Measurements from ENCODE around the gene ETV6.
A peak's percentile ranks its signal among the peaks of the same experiment; 100 is the strongest.

ETV6 gene

DNA sequence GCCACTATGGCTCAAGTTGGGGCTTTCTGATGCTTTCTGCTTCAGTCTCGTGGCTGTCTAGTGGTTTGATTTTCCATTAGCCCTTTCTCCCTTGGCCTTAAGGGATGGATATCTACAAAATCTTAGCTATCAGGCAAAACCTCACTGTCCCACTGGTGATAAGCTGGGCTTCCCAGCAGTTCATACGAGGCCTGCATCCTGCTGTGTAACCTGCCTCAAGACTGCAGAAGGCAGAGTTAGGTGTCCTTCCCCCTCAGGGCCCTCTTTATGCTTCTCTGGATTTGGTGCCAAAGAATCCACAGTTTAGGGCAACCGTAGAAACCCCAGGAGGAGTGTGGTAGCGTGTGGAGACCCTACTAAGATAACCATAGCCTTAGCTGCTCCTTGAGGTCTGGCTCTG, 38.9 kb downstream of the ETV6 start:
- no peak overlapping the region for H3K27ac Mint-ChIP-seq
- H3K4me1 Mint-ChIP-seq (ENCODE audit: low read depth) = peaks cover 29% of the 10 kb centered on the region
- no peak overlapping the region for H3K4me3 Mint-ChIP-seq
- no peaks in the 10 kb centered on the region for H3K27me3 Mint-ChIP-seq
- no peaks in the 10 kb centered on the region for H3K36me3 Mint-ChIP-seq (ENCODE audit: low read depth)
- no peaks in the 10 kb centered on the region for H3K9me3 Mint-ChIP-seq

- H3K36me3 Mint-ChIP-seq (ENCODE audit: low read depth) = peaks cover 3% of the 10 kb centered on the region
- peaks cover 24% of the 10 kb centered on the region for H3K4me1 Mint-ChIP-seq (ENCODE audit: low read depth)
Measured at GRCh38 chr12:11688831-11689230, 39.4 kb downstream of the ETV6 start.

GRCh38 chr12:11689591-11690186, 40.2 kb downstream of the ETV6 start:
- Mint-ChIP-seq H3K27ac (no peak overlapping the region), H3K27me3 (no peaks in the 10 kb centered on the region), H3K9me3 (no peaks in the 10 kb centered on the region), H3K36me3 (ENCODE audit: low read depth) (peaks cover 6% of the 10 kb centered on the region), H3K4me1 (ENCODE audit: low read depth) (peaks cover 22% of the 10 kb centered on the region), H3K4me3 (no peak overlapping the region)

More at GRCh38 chr12:11688831-11689230, 39.4 kb downstream of the ETV6 start:
- no peaks in the 10 kb centered on the region for H3K9me3 Mint-ChIP-seq
- no peak overlapping the region for H3K27ac Mint-ChIP-seq
- no peaks in the 10 kb centered on the region for H3K27me3 Mint-ChIP-seq
- H3K4me3 Mint-ChIP-seq = no peak overlapping the region

- H3K27me3 Mint-ChIP-seq = no peaks in the 10 kb centered on the region
- H3K27ac Mint-ChIP-seq = no peak overlapping the region
- peaks cover 18% of the 10 kb centered on the region for H3K36me3 Mint-ChIP-seq (ENCODE audit: low read depth)
- no peaks in the 10 kb centered on the region for H3K9me3 Mint-ChIP-seq
- H3K4me1 Mint-ChIP-seq (ENCODE audit: low read depth) = peaks cover 20% of the 10 kb centered on the region
- no peak overlapping the region for H3K4me3 Mint-ChIP-seq
Measured at GRCh38 chr12:11693067-11693466, 43.6 kb downstream of the ETV6 start.

GRCh38 chr12:11693601-11694000, 44.1 kb downstream of the ETV6 start:
- no peak overlapping the region for H3K4me3 Mint-ChIP-seq
- H3K27ac Mint-ChIP-seq = no peak overlapping the region
- H3K27me3 Mint-ChIP-seq = no peaks in the 10 kb centered on the region
- no peaks in the 10 kb centered on the region for H3K9me3 Mint-ChIP-seq
- H3K36me3 Mint-ChIP-seq (ENCODE audit: low read depth) = peaks cover 22% of the 10 kb centered on the region
- H3K4me1 Mint-ChIP-seq (ENCODE audit: low read depth) = peaks cover 25% of the 10 kb centered on the region

- no peak overlapping the region for H3K27ac Mint-ChIP-seq
- H3K4me1 Mint-ChIP-seq (ENCODE audit: low read depth) = peaks cover 23% of the 10 kb centered on the region
- H3K36me3 Mint-ChIP-seq (ENCODE audit: low read depth) = peaks cover 22% of the 10 kb centered on the region
Measured at GRCh38 chr12:11694528-11694927, 45.1 kb downstream of the ETV6 start.

DNA sequence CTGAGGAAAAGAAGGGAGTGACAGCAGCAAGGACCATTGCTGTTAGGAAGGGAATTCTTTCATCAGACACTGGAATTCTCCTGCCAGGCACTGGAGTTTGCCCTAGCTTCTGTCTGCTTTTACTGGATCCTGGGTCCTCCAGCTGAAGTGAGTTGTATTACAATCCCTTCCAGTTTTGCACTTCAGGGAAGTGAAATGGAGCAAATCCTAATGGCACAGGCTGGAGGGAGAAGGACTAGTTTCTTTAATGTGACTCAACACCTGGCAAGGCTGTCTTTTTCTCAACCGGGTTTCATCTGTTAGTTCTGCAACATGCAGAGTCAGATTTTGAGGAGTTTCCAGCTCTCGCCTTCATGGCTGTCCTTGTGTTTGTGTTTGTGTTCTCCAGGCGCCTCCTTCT, 45.8 kb downstream of the ETV6 start:
- Mint-ChIP-seq H3K27me3 (no peaks in the 10 kb centered on the region), H3K27ac (no peak overlapping the region), H3K36me3 (ENCODE audit: low read depth) (peaks cover 22% of the 10 kb centered on the region), H3K9me3 (no peaks in the 10 kb centered on the region), H3K4me1 (ENCODE audit: low read depth) (peaks cover 18% of the 10 kb centered on the region), H3K4me3 (no peak overlapping the region)

More at GRCh38 chr12:11694528-11694927, 45.1 kb downstream of the ETV6 start:
- Mint-ChIP-seq H3K4me3 (no peak overlapping the region), H3K9me3 (no peaks in the 10 kb centered on the region), H3K27me3 (no peaks in the 10 kb centered on the region)

DNA sequence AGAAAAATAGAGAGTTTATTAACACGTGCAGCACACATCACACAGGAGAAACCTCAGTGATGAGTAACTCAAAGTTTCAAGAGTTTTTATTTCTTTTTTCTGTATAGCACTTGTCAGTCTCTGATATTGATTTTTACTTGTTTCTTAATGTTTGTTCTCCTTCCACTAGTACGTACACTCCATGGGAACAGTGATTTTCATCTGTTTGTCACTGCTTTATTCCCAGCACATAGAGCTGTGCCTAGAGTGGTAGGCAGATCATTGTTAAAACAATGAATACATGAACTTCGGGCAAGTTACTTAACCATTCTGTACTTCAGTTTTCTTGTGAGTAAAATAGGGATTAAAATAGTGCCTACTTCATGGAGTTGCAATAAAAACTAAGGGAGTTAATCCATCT, 46.6 kb downstream of the ETV6 start:
- no peak overlapping the region for H3K27ac Mint-ChIP-seq
- H3K27me3 Mint-ChIP-seq = no peaks in the 10 kb centered on the region
- no peak overlapping the region for H3K4me3 Mint-ChIP-seq
- H3K9me3 Mint-ChIP-seq = no peaks in the 10 kb centered on the region
- peaks cover 18% of the 10 kb centered on the region for H3K4me1 Mint-ChIP-seq (ENCODE audit: low read depth)
- peaks cover 22% of the 10 kb centered on the region for H3K36me3 Mint-ChIP-seq (ENCODE audit: low read depth)

GRCh38 chr12:11697131-11697530, 47.7 kb downstream of the ETV6 start:
- peaks cover 24% of the 10 kb centered on the region for H3K4me1 Mint-ChIP-seq (ENCODE audit: low read depth)
- H3K36me3 Mint-ChIP-seq (ENCODE audit: low read depth) = peaks cover 22% of the 10 kb centered on the region
- no peak overlapping the region for H3K27ac Mint-ChIP-seq
- H3K27me3 Mint-ChIP-seq = no peaks in the 10 kb centered on the region
- no peaks in the 10 kb centered on the region for H3K9me3 Mint-ChIP-seq
- H3K4me3 Mint-ChIP-seq = no peak overlapping the region

- Mint-ChIP-seq H3K27ac (no peak overlapping the region), H3K9me3 (no peaks in the 10 kb centered on the region), H3K27me3 (no peaks in the 10 kb centered on the region), H3K4me1 (ENCODE audit: low read depth) (peaks cover 31% of the 10 kb centered on the region), H3K36me3 (ENCODE audit: low read depth) (peaks cover 22% of the 10 kb centered on the region), H3K4me3 (no peak overlapping the region)
Measured at GRCh38 chr12:11697670-11698387, 48.4 kb downstream of the ETV6 start.

GRCh38 chr12:11698729-11699128, 49.3 kb downstream of the ETV6 start:
- H3K27me3 Mint-ChIP-seq = no peaks in the 10 kb centered on the region
- no peaks in the 10 kb centered on the region for H3K9me3 Mint-ChIP-seq
- H3K4me3 Mint-ChIP-seq = no peak overlapping the region
- H3K27ac Mint-ChIP-seq = no peak overlapping the region
- H3K36me3 Mint-ChIP-seq (ENCODE audit: low read depth) = peaks cover 25% of the 10 kb centered on the region
- peaks cover 39% of the 10 kb centered on the region for H3K4me1 Mint-ChIP-seq (ENCODE audit: low read depth)

DNA sequence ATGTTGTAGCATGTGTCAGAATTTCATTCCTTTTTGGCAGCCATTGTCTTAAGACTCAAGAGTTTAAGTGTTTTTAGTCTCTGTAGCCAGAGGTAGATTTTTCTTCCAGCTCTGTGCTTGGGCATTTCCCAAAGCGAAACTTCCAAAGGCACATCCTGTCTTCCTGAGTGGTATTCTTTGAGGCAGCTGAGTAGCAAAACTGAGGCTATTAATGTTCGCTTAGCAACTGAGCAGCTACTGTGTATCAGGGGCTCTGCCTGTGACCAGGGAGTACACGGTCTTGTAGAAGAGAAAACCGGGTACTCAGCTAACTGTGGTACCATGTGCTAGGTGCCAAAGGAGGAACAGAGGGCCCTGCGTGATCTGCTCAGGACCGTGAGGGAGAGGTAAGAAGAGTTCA, 52.0 kb downstream of the ETV6 start:
- Mint-ChIP-seq H3K9me3 (no peaks in the 10 kb centered on the region), H3K27me3 (no peaks in the 10 kb centered on the region), H3K36me3 (ENCODE audit: low read depth) (peaks cover 15% of the 10 kb centered on the region), H3K4me1 (ENCODE audit: low read depth) (peaks cover 48% of the 10 kb centered on the region), H3K27ac (no peak overlapping the region), H3K4me3 (no peak overlapping the region)

DNA sequence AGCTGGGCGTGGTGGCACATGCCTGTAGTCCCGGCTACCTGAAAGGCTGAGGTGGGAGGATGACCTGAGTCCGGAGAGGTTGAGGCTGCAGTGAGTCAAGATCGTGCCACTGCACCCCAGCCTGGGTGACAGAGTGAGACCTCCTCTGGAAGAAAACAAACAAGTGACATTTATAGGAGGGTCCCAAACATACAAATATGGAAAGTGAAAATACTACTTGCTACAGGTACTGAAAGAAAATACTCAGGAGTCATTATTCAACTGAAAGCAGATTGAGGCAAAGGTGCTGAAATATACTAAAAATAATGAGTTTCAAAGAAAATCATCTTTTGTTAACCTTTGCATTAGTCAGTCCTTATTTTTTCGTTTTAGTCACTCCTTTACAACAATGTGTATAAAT, 53.5 kb downstream of the ETV6 start:
- Mint-ChIP-seq H3K4me3 (no peak overlapping the region), H3K27me3 (no peaks in the 10 kb centered on the region), H3K36me3 (ENCODE audit: low read depth) (peaks cover 14% of the 10 kb centered on the region), H3K9me3 (no peaks in the 10 kb centered on the region), H3K4me1 (ENCODE audit: low read depth) (peaks cover 43% of the 10 kb centered on the region), H3K27ac (peak overlapping the region; percentile 83)

DNA sequence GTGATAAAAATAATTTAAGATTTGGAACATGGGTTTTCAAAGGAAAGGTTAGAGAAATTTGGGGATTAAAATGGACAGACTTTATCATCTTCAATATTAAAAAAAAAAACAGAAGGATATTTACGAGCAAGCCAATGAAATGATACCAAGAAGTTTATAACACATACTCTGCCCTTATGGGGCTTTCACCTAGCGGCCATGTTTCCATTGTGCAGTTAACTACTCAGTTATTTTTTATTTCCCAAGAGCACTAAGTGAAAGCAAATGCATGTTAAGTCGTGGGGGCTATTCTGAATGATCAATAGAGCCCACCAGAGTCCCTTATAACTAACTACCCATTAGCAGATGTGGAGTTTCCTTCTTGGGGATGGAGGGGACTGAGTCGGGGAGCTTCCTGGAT, 53.9 kb downstream of the ETV6 start:
- Mint-ChIP-seq H3K4me3 (no peak overlapping the region), H3K9me3 (no peaks in the 10 kb centered on the region), H3K27me3 (no peaks in the 10 kb centered on the region), H3K27ac (peak overlapping the region; percentile 83), H3K4me1 (ENCODE audit: low read depth) (peaks cover 40% of the 10 kb centered on the region), H3K36me3 (ENCODE audit: low read depth) (peaks cover 10% of the 10 kb centered on the region)

DNA sequence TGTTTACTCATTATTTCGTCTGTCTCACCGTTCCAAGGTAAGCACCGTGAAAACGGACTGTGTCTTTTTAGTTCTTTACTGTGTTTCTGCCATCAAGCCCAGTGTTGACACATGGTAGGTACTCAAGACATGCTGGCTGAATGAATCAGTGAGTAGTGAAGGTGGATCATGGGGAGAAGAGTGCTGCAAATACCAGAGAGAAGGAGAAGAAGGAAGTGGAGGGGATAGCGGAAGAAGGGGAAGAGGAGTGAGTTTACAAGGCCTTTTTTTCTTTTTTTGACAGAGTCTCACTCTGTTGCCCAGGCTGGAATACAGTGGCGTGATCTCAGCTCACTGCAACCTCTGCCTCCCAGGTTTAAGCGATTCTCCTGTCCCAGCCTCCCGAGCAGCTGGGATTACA, 54.6 kb downstream of the ETV6 start:
- Mint-ChIP-seq H3K9me3 (no peaks in the 10 kb centered on the region), H3K27ac (peak overlapping the region; percentile 17), H3K4me1 (ENCODE audit: low read depth) (peaks cover 41% of the 10 kb centered on the region), H3K4me3 (no peak overlapping the region), H3K27me3 (no peaks in the 10 kb centered on the region), H3K36me3 (ENCODE audit: low read depth) (peaks cover 13% of the 10 kb centered on the region)

- Mint-ChIP-seq H3K4me3 (no peak overlapping the region), H3K27ac (no peak overlapping the region), H3K4me1 (ENCODE audit: low read depth) (peaks cover 44% of the 10 kb centered on the region), H3K27me3 (no peaks in the 10 kb centered on the region), H3K36me3 (ENCODE audit: low read depth) (peaks cover 16% of the 10 kb centered on the region), H3K9me3 (no peaks in the 10 kb centered on the region)
Measured at GRCh38 chr12:11705010-11705409, 55.5 kb downstream of the ETV6 start.
